HG02973 (cell line): ENCODE results near the gene TUT7.
"Not testable (repeated sequence)": the region's sequence is repeated elsewhere in the genome, so short reads cannot be mapped to it uniquely, and the experiment has no call there.

ENCODE experiments used
- ATAC-seq: cut with Tn5 transposase; IDR thresholded peaks from one replicate; pipeline ENCODE4 v1.9.1; 2021; ENCODE audit warnings: moderate library complexity; ENCODE audit not compliant: unreplicated experiment

TUT7 gene

DNA sequence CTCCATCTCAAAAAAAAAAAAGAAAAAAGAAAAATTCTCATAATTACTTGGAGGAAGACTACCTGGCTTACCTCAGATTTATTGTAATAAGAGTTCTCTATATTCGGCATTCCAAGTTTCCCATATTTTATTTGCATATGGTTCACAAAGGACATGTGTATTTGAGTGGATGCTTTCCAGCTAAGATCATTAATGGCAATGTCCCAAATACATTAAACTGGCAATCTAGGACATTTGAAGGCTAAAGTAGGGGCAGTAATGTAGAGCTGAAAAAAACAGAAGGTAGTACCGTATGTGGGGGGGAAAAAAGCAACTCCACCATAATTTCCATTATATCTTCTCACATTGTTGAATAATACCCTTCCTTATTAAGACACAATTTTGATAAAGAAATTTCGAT is 4.9 kb downstream of the TUT7 start:
- ATAC-seq: no peak

DNA sequence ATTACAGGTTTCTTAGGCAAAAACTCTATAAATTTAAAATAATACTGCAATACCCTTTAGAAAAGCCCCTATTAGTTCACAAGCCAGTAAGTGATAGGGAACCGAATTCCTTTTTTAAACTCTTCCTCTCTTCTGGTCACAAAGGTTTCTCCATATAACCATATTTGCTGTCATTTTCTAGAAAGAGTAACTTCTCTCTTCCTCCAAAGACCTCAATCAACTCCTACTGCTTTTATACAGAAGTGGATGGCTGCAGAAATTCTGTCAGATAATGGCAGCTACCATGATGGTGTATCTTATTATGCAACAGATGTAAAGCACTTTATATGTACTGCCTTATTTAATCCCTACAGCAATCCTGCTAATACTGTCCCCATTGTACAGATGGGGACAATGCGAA is 6.2 kb downstream of the TUT7 start:
- no peak for ATAC-seq

- ATAC-seq: no peak
Measured at GRCh38 chr9:86344818-86345217, 9.4 kb downstream of the TUT7 start.

DNA sequence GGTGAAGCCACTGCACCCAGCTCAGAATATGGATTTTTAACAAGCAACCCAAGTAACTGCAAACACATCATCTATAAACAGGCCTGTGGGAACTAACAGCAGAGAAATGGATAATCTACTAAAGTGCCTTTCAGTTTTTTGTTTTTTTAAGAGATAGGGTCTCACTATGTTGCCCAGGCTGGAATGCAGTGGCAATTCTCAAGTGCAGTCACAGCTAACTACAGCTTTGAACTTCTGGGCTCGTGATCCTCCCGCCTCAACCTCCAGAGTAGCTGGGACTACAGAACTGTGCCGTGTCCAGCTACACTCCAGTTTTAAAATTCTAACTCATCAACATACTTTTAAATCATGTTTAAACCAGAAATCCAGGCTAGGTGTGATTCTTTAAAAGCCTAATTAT is 11.9 kb downstream of the TUT7 start:
- no peak for ATAC-seq

- no peak for ATAC-seq
Measured at GRCh38 chr9:86341007-86341491, 13.2 kb downstream of the TUT7 start.

- no peak for ATAC-seq
Measured at GRCh38 chr9:86340356-86341006, 13.7 kb downstream of the TUT7 start.

GRCh38 chr9:86337469-86338108 is 16.6 kb downstream of the TUT7 start:
- no peak for ATAC-seq

- ATAC-seq: no peak
Measured at GRCh38 chr9:86336058-86336457, 18.2 kb downstream of the TUT7 start.

GRCh38 chr9:86333651-86334050 is 20.6 kb downstream of the TUT7 start:
- ATAC-seq: no peak

- ATAC-seq: no peak
Measured at GRCh38 chr9:86330186-86330585, 24.0 kb downstream of the TUT7 start.

- no peak for ATAC-seq
Measured at GRCh38 chr9:86329649-86330048, 24.6 kb downstream of the TUT7 start.

GRCh38 chr9:86328156-86328555 is 26.1 kb downstream of the TUT7 start:
- ATAC-seq: no peak

- no peak for ATAC-seq
Measured at GRCh38 chr9:86326536-86326935, 27.7 kb downstream of the TUT7 start.

DNA sequence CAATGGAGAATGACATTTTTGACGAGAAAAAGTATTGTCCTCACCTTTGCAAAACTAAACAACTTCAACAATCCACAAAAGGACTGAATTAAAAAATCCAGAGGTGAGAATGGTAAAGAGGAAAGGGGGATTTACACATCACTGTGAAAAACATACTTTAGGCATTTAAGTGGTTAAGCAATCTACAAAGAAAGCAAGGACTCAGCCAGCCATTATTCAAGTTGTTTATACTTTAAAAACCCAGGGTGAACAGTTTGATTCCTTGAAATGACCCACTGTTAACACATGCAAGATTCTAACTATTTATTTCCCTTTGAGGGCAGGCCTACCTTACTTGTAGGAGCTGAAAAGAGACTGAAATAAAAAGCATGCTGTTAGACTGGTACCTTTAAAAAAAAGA is 29.3 kb downstream of the TUT7 start:
- ATAC-seq: no peak

- no peak for ATAC-seq
Measured at GRCh38 chr9:86324308-86324707, 29.9 kb downstream of the TUT7 start.

- ATAC-seq: no peak
Measured at GRCh38 chr9:86322973-86323644, 31.1 kb downstream of the TUT7 start.

GRCh38 chr9:86321373-86321772 is 32.8 kb downstream of the TUT7 start:
- no peak for ATAC-seq

GRCh38 chr9:86318187-86318586 is 36.0 kb downstream of the TUT7 start:
- no peak for ATAC-seq

DNA sequence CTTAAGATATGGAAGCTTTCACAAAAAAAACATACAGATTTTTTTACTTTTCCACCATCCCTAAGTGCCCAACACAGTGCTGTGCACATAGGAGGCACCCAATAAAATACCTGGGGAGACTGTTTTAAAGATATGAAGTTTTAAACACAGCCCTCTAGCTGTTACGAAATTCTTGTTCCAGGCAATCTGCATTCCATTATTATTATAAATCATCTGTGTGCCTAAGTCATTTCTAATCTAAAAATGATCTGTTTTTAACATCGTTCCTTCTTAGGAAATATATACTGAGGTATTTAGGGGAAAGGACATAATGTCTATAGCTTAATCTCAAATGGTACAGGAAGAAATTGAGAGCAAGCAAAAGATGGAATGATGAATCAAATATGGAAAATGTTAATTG is 39.1 kb downstream of the TUT7 start:
- no peak for ATAC-seq

GRCh38 chr9:86312959-86313358 is 41.3 kb downstream of the TUT7 start:
- ATAC-seq: not testable (repeated sequence)

DNA sequence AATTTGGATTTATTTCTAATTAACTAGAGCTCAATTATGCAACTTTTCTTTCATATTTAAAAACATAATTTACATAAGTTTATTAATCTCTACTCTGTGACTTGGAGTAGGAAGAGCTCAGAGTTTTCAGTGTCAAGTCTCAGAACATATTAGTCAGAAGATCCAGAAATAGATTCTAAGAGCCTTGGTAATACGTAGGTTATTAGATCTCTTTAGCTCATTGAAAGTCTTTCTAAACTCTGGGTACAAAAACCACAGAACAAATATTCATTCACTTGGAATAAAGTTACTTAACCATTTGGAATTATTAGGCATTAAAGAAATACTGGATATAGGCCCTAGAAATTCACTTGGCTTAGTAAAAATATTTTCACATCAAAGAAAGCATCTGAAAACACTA is 45.5 kb downstream of the TUT7 start:
- no peak for ATAC-seq

- ATAC-seq: no peak
Measured at GRCh38 chr9:86304236-86304730, 49.9 kb downstream of the TUT7 start.
